K562 (cell line): ENCODE data around the gene TPRX2. TPM values are rescaled to one million over a fixed set of nuclear protein-coding genes. Genes with fewer than 3 reads are reported as not detected.

Experiments used
- ATAC-seq: fragments of 200-7000 bp; cut with Tn5 transposase; 3 replicates; pipeline ENCODE4 v1.9.1; 2020; ENCODE audit warnings: moderate library complexity
- BruUV-seq: library from RNA; stranded (reverse); fragments of 400-500 nt; replicated peaks from 2 replicates; lab custom pipeline; 2021; lab: Mats Ljungman, UMichigan
- CTCF ChIA-PET: fragments of 300-600 bp; formaldehyde crosslinking; extraction: SDS; loops from one replicate; lab custom pipeline; 2021; ENCODE audit warnings: low intra/inter-chr PET ratio; lab: Yijun Ruan, JAX
- POLR2A ChIA-PET: fragments of 300-600, 350-650 bp; sonication (Branson Sonifier 250); formaldehyde crosslinking; extraction: SDS; loops from one replicate; lab custom pipeline; 2021; ENCODE audit warnings: antibody characterized with exemption, inconsistent platforms; lab: Yijun Ruan, JAX
- DNase-seq, 4 experiments: peaks; one replicate each; pipeline versions ENCODE4 v3.0.0 to v3.0.0-alpha.2; 2011 to 2018; ENCODE audit warnings: low spot score in 3 of 4, mixed read lengths in 3 of 4; ENCODE audit errors: extremely low read depth in 1 of 4
- FAIRE-seq: peaks from 2 replicates; lab custom pipeline; 2011; peaks lifted over from hg19 to GRCh38; lab: Jason Lieb, UNC
- H2AFZ ChIP-seq: 2 replicates; pipeline ENCODE4 v1.6.0; 2011; ENCODE audit warnings: low read depth, low read length, control low read depth, inconsistent platforms
- H3K27ac ChIP-seq: fragments of 200-600 bp; 3 replicates; pipeline ENCODE4 v1.8.0; 2011; ENCODE audit warnings: low read depth, mild to moderate bottlenecking, control low read depth, inconsistent platforms, low read length, moderate library complexity, mixed read lengths; ENCODE audit errors: extremely low read depth
- H3K27me3 ChIP-seq, 2 experiments: fragments of 300-600 bp in 1 of 2; 2 replicates in 1 of 2; 3 replicates in 1 of 2; pipeline versions ENCODE4 v1.6.0 to v1.8.0; 2011; ENCODE audit warnings: inconsistent platforms in 2 of 2, low read length in 2 of 2, mild to moderate bottlenecking in 1 of 2, mixed read lengths in 1 of 2, moderate library complexity in 1 of 2; ENCODE audit not compliant: control insufficient read depth in 2 of 2, insufficient read depth in 2 of 2
- H3K36me3 ChIP-seq: fragments of 300-600 bp; 3 replicates; pipeline ENCODE4 v1.8.0; 2011; ENCODE audit warnings: mild to moderate bottlenecking, low read length, inconsistent platforms; ENCODE audit not compliant: control insufficient read depth, insufficient read depth
- H3K4me1 ChIP-seq, 2 experiments: fragments of 200-600 bp in 1 of 2; replicated peaks in 1 of 2; 2 replicates in 1 of 2; 3 replicates in 1 of 2; pipeline versions ENCODE4 v1.5.1 to v1.8.0; 2011; ENCODE audit warnings: inconsistent platforms in 2 of 2, low read length in 2 of 2, mild to moderate bottlenecking in 1 of 2, mixed read lengths in 1 of 2, moderate library complexity in 1 of 2; ENCODE audit not compliant: control insufficient read depth in 2 of 2, insufficient read depth in 2 of 2
- H3K4me2 ChIP-seq: 2 replicates; pipeline ENCODE4 v1.6.1; 2011; ENCODE audit warnings: low read length, control low read depth, inconsistent platforms, mixed read lengths; ENCODE audit not compliant: insufficient read depth
- H3K4me3 ChIP-seq: fragments of 200-600 bp; sonication (generic), shearing (Covaris generic); 2 replicates; pipeline ENCODE4 v1.5.1; 2016; ENCODE audit warnings: control low read depth, inconsistent platforms
- H3K79me2 ChIP-seq: fragments of 200-600 bp; 3 replicates; pipeline ENCODE4 v1.8.0; 2011; ENCODE audit warnings: low read length, inconsistent platforms; ENCODE audit not compliant: control insufficient read depth, insufficient read depth
- H3K9ac ChIP-seq, 2 experiments: 2 replicates each; pipeline versions ENCODE4 v1.6.0 to v1.6.1; 2011; ENCODE audit warnings: low read depth in 2 of 2, low read length in 2 of 2, control low read depth in 1 of 2, inconsistent platforms in 1 of 2, mild to moderate bottlenecking in 1 of 2, mixed read lengths in 1 of 2; ENCODE audit not compliant: insufficient read depth in 1 of 2
- H3K9me1 ChIP-seq: one replicate; pipeline ENCODE4 v1.6.0; 2011; ENCODE audit warnings: inconsistent platforms, mild to moderate bottlenecking, low read length, moderate library complexity; ENCODE audit not compliant: control insufficient read depth, insufficient read depth
- H3K9me3 ChIP-seq: replicated peaks from 2 replicates; pipeline ENCODE4 v1.5.1; 2011; ENCODE audit warnings: low read depth, low read length, inconsistent platforms; ENCODE audit not compliant: control insufficient read depth, insufficient read depth
- H4K20me1 ChIP-seq: replicated peaks from 2 replicates; pipeline ENCODE4 v1.6.1; 2011; ENCODE audit warnings: low read length, inconsistent platforms, mixed read lengths; ENCODE audit not compliant: control insufficient read depth, insufficient read depth
- C11orf30 ChIP-seq: fragments of 450-650 bp; IDR thresholded peaks from 2 replicates; pipeline ENCODE4 v1.6.1; 2016; ENCODE audit warnings: low read depth, mild to moderate bottlenecking
- CBX1 ChIP-seq: sonication (generic); IDR thresholded peaks from 2 replicates; pipeline ENCODE4 v1.6.1; 2016; ENCODE audit warnings: antibody characterized with exemption, low read depth, mild to moderate bottlenecking
- GATAD2B ChIP-seq: fragments of 450-650 bp; IDR thresholded peaks from 2 replicates; pipeline ENCODE4 v1.6.1; 2017; ENCODE audit warnings: mild to moderate bottlenecking, borderline replicate concordance
- KDM1A ChIP-seq, 2 experiments: fragments of 450-650 bp; IDR thresholded peaks; 2 replicates each; pipeline ENCODE4 v1.6.1; 2016; ENCODE audit warnings: mild to moderate bottlenecking in 2 of 2
- MEF2D ChIP-seq: conservative IDR thresholded peaks from 2 replicates; pipeline ENCODE4 v1.6.1; 2016; ENCODE audit warnings: low read depth, missing genetic modification characterization, missing compliant biosample characterization
- TAF15 ChIP-seq: fragments of 200-400 bp; formaldehyde crosslinking; IDR thresholded peaks from 2 replicates; pipeline ENCODE4 v1.6.1; 2017; ENCODE audit warnings: mild to moderate bottlenecking, low read depth, low read length, moderate library complexity
- TGIF2 ChIP-seq: sonication (generic); formaldehyde crosslinking; IDR thresholded peaks from 2 replicates; pipeline ENCODE4 v1.8.1; 2022; ENCODE audit warnings: mild to moderate bottlenecking, missing genetic modification reagents, moderate library complexity
- USF2 ChIP-seq: sonication (generic); formaldehyde crosslinking; IDR thresholded peaks from 2 replicates; pipeline ENCODE4 v1.5.0; 2020; ENCODE audit warnings: missing genetic modification reagents
- ZBED1 ChIP-seq: IDR thresholded peaks from 2 replicates; pipeline ENCODE4 v1.6.1; 2014
- ZBTB33 ChIP-seq: sonication (generic); formaldehyde crosslinking; IDR thresholded peaks from 2 replicates; pipeline ENCODE4 v1.8.1; 2023; ENCODE audit warnings: mild to moderate bottlenecking, missing genetic modification reagents
- ZNF583 ChIP-seq: fragments of 250-450 bp; sonication (Bioruptor Pico); IDR thresholded peaks from 2 replicates; pipeline ENCODE4 v1.4.0; 2020
- WGBS: fragments of 100-300 bp; shearing (Covaris generic); methylation state at CpG from one replicate; pipeline ENCODE4 v1.1.6; 2016; ENCODE audit warnings: low coverage, mixed read lengths; ENCODE audit not compliant: insufficient coverage; ENCODE audit errors: missing lambda C conversion rate; 5-methylcytosine and 5-hydroxymethylcytosine counted together
- in situ Hi-C: fragments of 300-500 bp; cut with MboI; formaldehyde crosslinking; loops from 4 replicates; pipeline ENCODE4 v1.15.0; 2018; ENCODE audit warnings: inconsistent platforms, mixed read lengths
- intact Hi-C: fragments of 100-400 bp; cut with micrococcal nuclease; formaldehyde crosslinking; loops from 2 replicates; pipeline ENCODE4 v1.14.2; 2022
- polyA plus RNA-seq, 8 experiments: library from polyadenylated mRNA; depleted of rRNA in 4 of 8; stranded (reverse) in 5 of 8; unstranded in 3 of 8; fragments of >200 nt; fragmentation: Nextera tagmentation in 2 of 8; fragmentation: Illumina TruSeq in 1 of 8; extraction: Ambion mirVana in 2 of 8; extraction: Trizol in 1 of 8; gene quantifications; 2 replicates each; pipeline versions ENCODE4 v1.2.1 to v1.2.3, GENCODE V29; 2011 to 2014; ENCODE audit warnings: inconsistent platforms in 1 of 8, missing spikeins in 1 of 8
- total RNA-seq, 7 experiments: library from RNA; depleted of rRNA in 6 of 7; stranded (reverse); fragments of >200 nt in 6 of 7; fragmentation: Illumina TruSeq in 2 of 7; extraction: Trizol in 2 of 7; gene quantifications; 2 replicates each; pipeline versions ENCODE4 v1.2.1 to v1.2.3, GENCODE V29; 2011 to 2021; ENCODE audit warnings: low replicate concordance in 1 of 7
- TF ChIP-seq, protein P1 (sequence below): fragments of 250-450 bp; sonication (Bioruptor Pico); IDR thresholded peaks from 2 replicates; pipeline ENCODE4 v1.5.0; 2020; ENCODE audit warnings: mild to moderate bottlenecking
- TF ChIP-seq, protein P2 (sequence below): fragments of 450-650 bp; conservative IDR thresholded peaks from 2 replicates; pipeline ENCODE4 v1.6.1; 2016; ENCODE audit warnings: missing genetic modification characterization, low read depth, mild to moderate bottlenecking, control low read depth, missing compliant biosample characterization
- TF ChIP-seq, protein P3 (sequence below): fragments of 250-450 bp; sonication (Bioruptor Pico); IDR thresholded peaks from 2 replicates; pipeline ENCODE4 v1.8.0; 2021; ENCODE audit warnings: mild to moderate bottlenecking, moderate library complexity

Gene TPRX2
- total and polyA plus RNA-seq, 9 of the 15 experiments (the other 6 are each of a cell fraction or from before 2014, with no cell fraction given): not detected

- no peak overlapping the region for H3K4me2 ChIP-seq
- no peaks in the 10 kb centered on the region for H4K20me1 ChIP-seq
- no peaks in the 10 kb centered on the region for H3K9me1 ChIP-seq
- no peak overlapping the region for H3K9ac ChIP-seq
- CTCF ChIA-PET: no interaction called here
- DNase-seq (no peak), FAIRE-seq (no peak), ATAC-seq (no peak)
- H3K4me3 ChIP-seq: no peak overlapping the region
- H3K27me3 ChIP-seq: peaks cover 2 to 6% of the 10 kb centered on the region in 2 experiments
- no peak overlapping the region for H3K27ac ChIP-seq
- H3K79me2 ChIP-seq: no peaks in the 10 kb centered on the region
- H2AFZ ChIP-seq: no peak overlapping the region; the same call in 1 of the 2 replicates
- intact Hi-C loops: no loop called here
- POLR2A ChIA-PET: no interaction called here
- no peaks in the 10 kb centered on the region for H3K36me3 ChIP-seq
- in situ Hi-C loops: no loop called here
- no TSS peak for BruUV-seq
- H3K9me3 ChIP-seq: no peaks in the 10 kb centered on the region; the same call in 1 of the 2 replicates
- 12% methylated on average over 5 of the region's 5 CpGs for WGBS
- peaks cover 0 to 5% of the 10 kb centered on the region in 2 experiments; a peak in 2 of 5 replicates for H3K4me1 ChIP-seq
- TF ChIP-seq KDM1A (IDR thresholded peaks at IDR 0.05): no peak
- TF ChIP-seq ZBED1: no peak
- TF ChIP-seq, protein P1, sequence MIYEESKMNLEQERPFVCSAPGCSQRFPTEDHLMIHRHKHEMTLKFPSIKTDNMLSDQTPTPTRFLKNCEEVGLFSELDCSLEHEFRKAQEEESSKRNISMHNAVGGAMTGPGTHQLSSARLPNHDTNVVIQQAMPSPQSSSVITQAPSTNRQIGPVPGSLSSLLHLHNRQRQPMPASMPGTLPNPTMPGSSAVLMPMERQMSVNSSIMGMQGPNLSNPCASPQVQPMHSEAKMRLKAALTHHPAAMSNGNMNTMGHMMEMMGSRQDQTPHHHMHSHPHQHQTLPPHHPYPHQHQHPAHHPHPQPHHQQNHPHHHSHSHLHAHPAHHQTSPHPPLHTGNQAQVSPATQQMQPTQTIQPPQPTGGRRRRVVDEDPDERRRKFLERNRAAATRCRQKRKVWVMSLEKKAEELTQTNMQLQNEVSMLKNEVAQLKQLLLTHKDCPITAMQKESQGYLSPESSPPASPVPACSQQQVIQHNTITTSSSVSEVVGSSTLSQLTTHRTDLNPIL (CRISPR knock-in tag): no peak
- no peak for TF ChIP-seq C11orf30
- no peak for TF ChIP-seq ZBTB33 (CRISPR knock-in tag)
- no peak for TF ChIP-seq GATAD2B
- TF ChIP-seq ZNF583 (CRISPR knock-in tag): no peak
- TF ChIP-seq TAF15: no peak
- TF ChIP-seq TGIF2: no peak
- TF ChIP-seq CBX1: no peak
- TF ChIP-seq, protein P2, sequence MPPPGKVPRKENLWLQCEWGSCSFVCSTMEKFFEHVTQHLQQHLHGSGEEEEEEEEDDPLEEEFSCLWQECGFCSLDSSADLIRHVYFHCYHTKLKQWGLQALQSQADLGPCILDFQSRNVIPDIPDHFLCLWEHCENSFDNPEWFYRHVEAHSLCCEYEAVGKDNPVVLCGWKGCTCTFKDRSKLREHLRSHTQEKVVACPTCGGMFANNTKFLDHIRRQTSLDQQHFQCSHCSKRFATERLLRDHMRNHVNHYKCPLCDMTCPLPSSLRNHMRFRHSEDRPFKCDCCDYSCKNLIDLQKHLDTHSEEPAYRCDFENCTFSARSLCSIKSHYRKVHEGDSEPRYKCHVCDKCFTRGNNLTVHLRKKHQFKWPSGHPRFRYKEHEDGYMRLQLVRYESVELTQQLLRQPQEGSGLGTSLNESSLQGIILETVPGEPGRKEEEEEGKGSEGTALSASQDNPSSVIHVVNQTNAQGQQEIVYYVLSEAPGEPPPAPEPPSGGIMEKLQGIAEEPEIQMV: no peak
- no peak for TF ChIP-seq MEF2D (tag)
- TF ChIP-seq USF2: no peak
- TF ChIP-seq, protein P3, sequence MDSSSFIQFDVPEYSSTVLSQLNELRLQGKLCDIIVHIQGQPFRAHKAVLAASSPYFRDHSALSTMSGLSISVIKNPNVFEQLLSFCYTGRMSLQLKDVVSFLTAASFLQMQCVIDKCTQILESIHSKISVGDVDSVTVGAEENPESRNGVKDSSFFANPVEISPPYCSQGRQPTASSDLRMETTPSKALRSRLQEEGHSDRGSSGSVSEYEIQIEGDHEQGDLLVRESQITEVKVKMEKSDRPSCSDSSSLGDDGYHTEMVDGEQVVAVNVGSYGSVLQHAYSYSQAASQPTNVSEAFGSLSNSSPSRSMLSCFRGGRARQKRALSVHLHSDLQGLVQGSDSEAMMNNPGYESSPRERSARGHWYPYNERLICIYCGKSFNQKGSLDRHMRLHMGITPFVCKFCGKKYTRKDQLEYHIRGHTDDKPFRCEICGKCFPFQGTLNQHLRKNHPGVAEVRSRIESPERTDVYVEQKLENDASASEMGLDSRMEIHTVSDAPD (CRISPR knock-in tag): no peak
These were observed 16.1 kb upstream of the TPRX2 start for GRCh38 chr19:47842941-47843340.
